ENCODE data around the gene BRINP1. TPM values are rescaled to one million over a fixed set of nuclear protein-coding genes. Genes with fewer than 3 reads are reported as not detected.

The BRINP1 gene
- total RNA-seq, 2 donors from 2014 or later, result 1.8 to 4.3 TPM

DNA sequence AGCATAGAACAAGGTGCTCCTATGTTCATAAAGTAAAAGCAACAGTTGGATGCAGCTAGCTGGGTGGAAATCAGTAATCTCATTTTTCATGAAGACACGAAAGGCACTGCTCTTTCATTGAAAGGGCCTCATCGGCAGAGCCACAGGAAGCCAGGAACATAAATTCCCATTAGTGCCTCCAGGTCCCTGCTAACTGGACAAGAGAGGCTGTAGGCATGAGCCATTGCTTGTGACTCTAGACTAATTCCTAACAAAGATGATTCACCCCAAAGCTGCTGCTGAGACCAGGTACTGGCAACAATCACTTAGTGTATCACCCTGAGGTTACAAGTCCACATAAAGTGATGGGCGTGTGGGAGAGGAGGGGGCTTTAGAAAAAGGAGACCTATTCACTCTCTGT, 141.8 kb downstream of the BRINP1 start:
- TF ChIP-seq, protein P1, sequence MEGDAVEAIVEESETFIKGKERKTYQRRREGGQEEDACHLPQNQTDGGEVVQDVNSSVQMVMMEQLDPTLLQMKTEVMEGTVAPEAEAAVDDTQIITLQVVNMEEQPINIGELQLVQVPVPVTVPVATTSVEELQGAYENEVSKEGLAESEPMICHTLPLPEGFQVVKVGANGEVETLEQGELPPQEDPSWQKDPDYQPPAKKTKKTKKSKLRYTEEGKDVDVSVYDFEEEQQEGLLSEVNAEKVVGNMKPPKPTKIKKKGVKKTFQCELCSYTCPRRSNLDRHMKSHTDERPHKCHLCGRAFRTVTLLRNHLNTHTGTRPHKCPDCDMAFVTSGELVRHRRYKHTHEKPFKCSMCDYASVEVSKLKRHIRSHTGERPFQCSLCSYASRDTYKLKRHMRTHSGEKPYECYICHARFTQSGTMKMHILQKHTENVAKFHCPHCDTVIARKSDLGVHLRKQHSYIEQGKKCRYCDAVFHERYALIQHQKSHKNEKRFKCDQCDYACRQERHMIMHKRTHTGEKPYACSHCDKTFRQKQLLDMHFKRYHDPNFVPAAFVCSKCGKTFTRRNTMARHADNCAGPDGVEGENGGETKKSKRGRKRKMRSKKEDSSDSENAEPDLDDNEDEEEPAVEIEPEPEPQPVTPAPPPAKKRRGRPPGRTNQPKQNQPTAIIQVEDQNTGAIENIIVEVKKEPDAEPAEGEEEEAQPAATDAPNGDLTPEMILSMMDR (IDR thresholded peaks at IDR 0.05), result no peak
- Histone ChIP-seq H3K9me3 (no peaks in the 10 kb centered on the region), H3K4me3 (no peak overlapping the region), H3K27ac (no peak overlapping the region), H3K27me3 (replicated peaks; ENCODE audit: insufficient read depth) (no peaks in the 10 kb centered on the region), H3K4me1 (ENCODE audit: control insufficient read depth in 1 of 2, low read depth in 2 of 2) (no peaks in the 10 kb centered on the region), H3K36me3 (no peaks in the 10 kb centered on the region)
- ATAC-seq (ENCODE audit: insufficient number of reproducible peaks, low FRiP score, low read depth) (no peak), DNase-seq (ENCODE audit: low spot score) (no peak)

DNA sequence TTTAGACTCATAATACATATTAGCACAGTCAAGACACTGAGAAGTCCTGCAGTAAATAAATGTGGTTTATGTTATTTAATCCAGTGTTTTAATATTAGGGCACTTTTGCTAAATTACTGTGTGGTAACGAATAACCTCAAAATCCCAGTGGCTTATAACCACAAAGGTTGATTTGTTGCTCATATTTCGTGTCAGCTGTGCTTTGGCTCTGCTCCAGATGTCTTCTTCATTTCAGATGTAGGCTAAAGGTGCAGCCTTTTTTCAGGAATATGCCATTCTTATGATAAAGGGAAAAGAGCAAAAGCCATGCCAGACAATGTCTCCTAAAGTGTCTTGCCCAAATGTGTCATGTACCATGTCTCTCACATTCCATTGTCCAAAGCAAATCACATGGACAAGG, 144.8 kb downstream of the BRINP1 start:
- no peaks in the 10 kb centered on the region for H3K27me3 ChIP-seq (replicated peaks; ENCODE audit: insufficient read depth)
- H3K9me3 ChIP-seq, result no peaks in the 10 kb centered on the region
- TF ChIP-seq, protein P1 (IDR thresholded peaks at IDR 0.05), result no peak
- no peak for ATAC-seq (ENCODE audit: insufficient number of reproducible peaks, low FRiP score, low read depth)
- DNase-seq (ENCODE audit: low spot score), result no peak
- H3K36me3 ChIP-seq, result no peaks in the 10 kb centered on the region
- H3K27ac ChIP-seq, result no peak overlapping the region
- no peaks in the 10 kb centered on the region for H3K4me1 ChIP-seq (ENCODE audit: control insufficient read depth in 1 of 2, low read depth in 2 of 2)
- no peak overlapping the region for H3K4me3 ChIP-seq

DNA sequence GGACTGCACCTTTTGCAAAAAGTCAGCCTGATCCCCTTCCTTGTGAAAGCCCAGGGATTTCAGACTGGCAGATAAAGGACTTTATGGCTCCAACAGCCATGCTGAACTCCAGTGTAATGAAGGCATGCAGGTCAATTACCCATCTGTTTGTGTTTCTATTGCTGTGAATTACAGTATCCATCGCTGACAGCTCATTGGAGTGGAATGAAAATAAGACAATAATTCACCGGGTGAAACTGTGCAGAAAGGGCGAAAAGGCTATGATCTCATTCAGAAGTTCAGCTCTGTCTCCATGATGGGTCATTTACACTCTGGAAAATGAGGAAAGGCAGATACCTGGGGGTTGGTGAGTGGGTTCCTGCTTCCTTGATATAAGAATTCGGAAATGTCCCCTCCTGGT, 148.0 kb downstream of the BRINP1 start:
- TF ChIP-seq, protein P1 (IDR thresholded peaks at IDR 0.05), result no peak
- ATAC-seq (ENCODE audit: insufficient number of reproducible peaks, low FRiP score, low read depth), result no peak
- no peak overlapping the region for H3K27ac ChIP-seq
- H3K9me3 ChIP-seq, result no peaks in the 10 kb centered on the region
- no peak for DNase-seq (ENCODE audit: low spot score)
- H3K36me3 ChIP-seq, result no peaks in the 10 kb centered on the region
- no peaks in the 10 kb centered on the region for H3K27me3 ChIP-seq (replicated peaks; ENCODE audit: insufficient read depth)
- H3K4me1 ChIP-seq (ENCODE audit: control insufficient read depth in 1 of 2, low read depth in 2 of 2), result no peaks in the 10 kb centered on the region
- no peak overlapping the region for H3K4me3 ChIP-seq

DNA sequence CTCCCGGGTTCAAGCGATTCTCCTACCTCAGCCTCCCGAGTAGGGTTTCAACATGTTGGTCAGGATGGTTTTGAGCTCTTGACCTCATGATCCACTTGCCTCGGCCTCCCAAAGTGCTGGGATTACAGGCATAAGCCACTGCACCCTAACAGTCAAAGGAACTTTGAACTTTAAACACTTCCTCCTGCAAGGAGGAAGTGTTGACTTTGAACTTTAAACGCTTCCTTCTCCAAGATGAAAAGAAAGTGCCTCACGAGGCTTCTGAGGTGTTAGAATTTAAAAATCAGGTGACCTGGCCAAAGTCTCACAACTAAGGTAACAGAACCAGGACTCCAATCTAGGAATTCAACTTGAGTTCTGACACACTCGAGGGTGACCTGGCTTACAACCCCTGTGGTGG, 150.9 kb downstream of the BRINP1 start:
- Histone ChIP-seq H3K36me3 (no peaks in the 10 kb centered on the region), H3K9me3 (no peaks in the 10 kb centered on the region), H3K27ac (no peak overlapping the region), H3K4me1 (ENCODE audit: control insufficient read depth in 1 of 2, low read depth in 2 of 2) (no peaks in the 10 kb centered on the region), H3K27me3 (replicated peaks; ENCODE audit: insufficient read depth) (no peaks in the 10 kb centered on the region), H3K4me3 (no peak overlapping the region)
- ATAC-seq (ENCODE audit: insufficient number of reproducible peaks, low FRiP score, low read depth) (no peak), DNase-seq (ENCODE audit: low spot score) (no peak)
- TF ChIP-seq, protein P1 (IDR thresholded peaks at IDR 0.05), result no peak

DNA sequence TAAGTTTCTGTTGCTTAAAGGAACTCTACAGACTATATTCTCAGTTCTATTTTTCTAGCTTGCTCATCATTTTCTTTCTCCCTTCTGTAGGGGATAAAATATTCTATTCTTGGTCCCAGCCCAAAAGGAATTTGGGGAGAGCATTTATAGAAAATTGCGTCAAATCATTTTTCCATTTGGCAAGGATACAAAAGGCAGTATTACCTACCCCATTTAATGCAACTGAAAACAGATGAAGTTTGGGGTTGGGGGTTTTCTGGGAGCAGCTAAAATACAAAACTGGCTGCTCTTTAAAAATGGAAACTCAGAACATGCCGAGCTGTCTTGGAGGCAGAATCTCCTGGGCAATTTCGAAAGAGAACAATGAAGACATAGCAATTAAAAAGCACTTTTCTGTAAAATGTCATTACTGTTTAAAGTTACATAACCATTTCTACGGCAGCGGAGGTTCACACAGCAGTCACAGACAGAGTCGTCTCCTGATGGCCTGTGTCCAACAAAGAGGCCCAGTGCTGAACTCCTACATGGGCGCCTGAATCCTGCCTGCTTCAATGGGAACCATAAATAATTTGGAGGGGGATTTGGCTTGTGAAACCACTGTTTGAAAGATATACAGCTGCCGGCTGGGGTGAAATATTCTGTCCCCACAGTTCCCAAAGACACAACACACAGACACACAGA, 152.4 kb downstream of the BRINP1 start:
- Histone ChIP-seq H3K27me3 (replicated peaks; ENCODE audit: insufficient read depth) (no peaks in the 10 kb centered on the region), H3K27ac (no peak overlapping the region), H3K36me3 (no peaks in the 10 kb centered on the region), H3K4me3 (peak overlapping the region; percentile 5), H3K9me3 (no peaks in the 10 kb centered on the region), H3K4me1 (ENCODE audit: control insufficient read depth in 1 of 2, low read depth in 2 of 2) (no peaks in the 10 kb centered on the region)
- no peak for ATAC-seq (ENCODE audit: insufficient number of reproducible peaks, low FRiP score, low read depth)
- TF ChIP-seq, protein P1 (IDR thresholded peaks at IDR 0.05), result no peak
- DNase-seq (ENCODE audit: low spot score), result no peak

All from thoracic aorta (tissue), 2 donors.